Pancreas (tissue), 10 donors: ENCODE results near the gene MPP7. TPM values are rescaled to one million over a fixed set of nuclear protein-coding genes. Genes with fewer than 3 reads are reported as not detected.

Experiments used
- ATAC-seq, 4 donors: fragments of 200-7000 bp; cut with Tn5 transposase; one replicate each; pipeline versions ENCODE4 v1.8.0 to v1.9.1; 2020; ENCODE audit warnings: mild to moderate bottlenecking in 4 of 4, moderate library complexity in 4 of 4
- DNase-seq, 6 donors: peaks; one replicate each; pipeline ENCODE4 v3.0.0-alpha.2; 2020
- FAIRE-seq: peaks from 2 replicates; lab custom pipeline; 2012; peaks lifted over from hg19 to GRCh38; lab: Jason Lieb, UNC
- H3K27ac ChIP-seq, 4 donors: fragments of 200-600 bp; sonication (generic); 1 replicate in 3 of 4; 2 replicates in 1 of 4; pipeline versions ENCODE4 v1.5.0 to v1.8.0; 2020
- H3K27me3 ChIP-seq, 4 donors: fragments of 200-600 bp; one replicate each; pipeline ENCODE4 v1.8.0; 2021
- H3K36me3 ChIP-seq, 3 donors: fragments of 200-600 bp; sonication (generic) in 1 of 3; one replicate each; pipeline versions ENCODE4 v1.5.0 to v1.8.0; 2020 to 2021
- H3K4me1 ChIP-seq, 3 donors: fragments of 200-600 bp; one replicate each; pipeline ENCODE4 v1.8.0; 2021
- H3K4me3 ChIP-seq, 4 donors: fragments of 200-600 bp; sonication (generic) in 2 of 4; one replicate each; pipeline versions ENCODE4 v1.5.0 to v1.8.0; 2020 to 2021
- H3K9me3 ChIP-seq, 4 donors: fragments of 200-600 bp; one replicate each; pipeline ENCODE4 v1.8.0; 2021
- WGBS, 2 donors: extraction: QIAGEN DNeasy Blood & Tissue Kit; methylation state at CpG; one replicate each; pipeline ENCODE4 v1.1.7; 2013; 5-methylcytosine and 5-hydroxymethylcytosine counted together
- intact Hi-C, 3 donors: fragments of 100-400 bp; cut with DNase I; formaldehyde crosslinking; loops; one replicate each; pipeline versions ENCODE4 v1.11.1 to v1.14.2; 2022
- polyA plus RNA-seq, 2 donors: library from polyadenylated mRNA; stranded (reverse); fragments of 200-250 nt; gene quantifications; one replicate each; pipeline ENCODE4 v1.2.3, GENCODE V29; 2013
- total RNA-seq, 6 donors: library from RNA; stranded (reverse); fragmentation: NEBNext Ultra II Directional in 4 of 6; extraction: Animal tissue kit (Norgen Biotek cat#: 25700) in 4 of 6; gene quantifications; one replicate each; pipeline versions ENCODE4 v1.2.1 to v1.2.4, GENCODE V29; 2021 to 2023
- TF ChIP-seq, protein P1 (sequence below), 4 donors: fragments of 200-600 bp; sonication (generic) in 3 of 4; IDR thresholded peaks; one replicate each; pipeline versions ENCODE4 v1.5.0 to v1.8.0; 2021; ENCODE audit warnings: antibody characterized with exemption in 4 of 4
- donor health status: healthy with polysubstance abuse.
- donor health status: DM: no; HTN: no; CAD: no; lungs with moderate emphysema.
- donor health status: DM: no; HTN: no; CAD: no.
- donor health status: control.
- donor health status: control.
- donor health status: Bipolar disorder and iron deficiency.
- donor health status: DM: yes; HTN: yes; CAD: no.
- donor health status: DM: no; HTN: no; CAD: no.
- donor health status: DM: no; HTN: no; CAD: no.
- donor health status: DM: yes; HTN: yes; CAD: no.

MPP7 gene
- total and polyA plus RNA-seq, 8 donors, result 2.8 to 21.6 (median 14.6) TPM

DNA sequence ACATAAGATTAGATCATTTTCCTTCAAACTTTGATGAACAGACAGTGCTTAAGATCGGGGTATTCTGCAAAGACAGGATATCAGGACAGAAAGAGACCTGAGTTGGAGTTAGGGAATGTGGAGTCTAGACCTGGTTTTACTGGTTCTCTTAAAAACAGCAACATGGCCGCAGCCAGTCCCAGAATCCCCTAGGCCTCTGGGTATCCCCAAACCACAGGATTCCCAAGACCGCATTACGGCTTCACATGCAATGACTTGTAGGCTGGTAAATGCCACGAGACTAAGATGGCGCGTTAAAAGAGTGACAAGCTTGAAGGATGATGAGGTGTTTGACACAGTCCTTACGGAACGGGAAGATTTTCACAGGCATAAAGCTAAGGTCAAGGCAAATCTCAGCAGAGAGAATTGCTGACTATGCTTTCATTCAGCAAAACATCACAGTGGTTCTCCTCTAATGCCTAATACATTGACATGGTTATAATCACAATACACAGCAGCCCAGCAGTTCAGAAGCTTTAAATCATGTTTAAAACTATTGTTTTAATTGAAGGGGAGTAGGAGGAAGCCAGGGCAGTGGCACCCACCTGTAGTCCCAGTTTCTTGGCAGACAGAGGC, 32.9 kb downstream of the MPP7 start:
- no peaks in the 10 kb centered on the region for H3K4me1 ChIP-seq
- H3K9me3 ChIP-seq, result no peaks in the 10 kb centered on the region
- no peaks in the 10 kb centered on the region for H3K27me3 ChIP-seq
- WGBS, 2 donors, result 94 to 95% methylated on average over 9 of the region's 9 CpGs
- intact Hi-C loops, result no loop called here
- H3K27ac ChIP-seq, result no peak overlapping the region
- ATAC-seq (no peak), DNase-seq (no peak), FAIRE-seq (no peak)
- H3K36me3 ChIP-seq, result no peaks in the 10 kb centered on the region
- no peak overlapping the region for H3K4me3 ChIP-seq
- TF ChIP-seq, protein P1, sequence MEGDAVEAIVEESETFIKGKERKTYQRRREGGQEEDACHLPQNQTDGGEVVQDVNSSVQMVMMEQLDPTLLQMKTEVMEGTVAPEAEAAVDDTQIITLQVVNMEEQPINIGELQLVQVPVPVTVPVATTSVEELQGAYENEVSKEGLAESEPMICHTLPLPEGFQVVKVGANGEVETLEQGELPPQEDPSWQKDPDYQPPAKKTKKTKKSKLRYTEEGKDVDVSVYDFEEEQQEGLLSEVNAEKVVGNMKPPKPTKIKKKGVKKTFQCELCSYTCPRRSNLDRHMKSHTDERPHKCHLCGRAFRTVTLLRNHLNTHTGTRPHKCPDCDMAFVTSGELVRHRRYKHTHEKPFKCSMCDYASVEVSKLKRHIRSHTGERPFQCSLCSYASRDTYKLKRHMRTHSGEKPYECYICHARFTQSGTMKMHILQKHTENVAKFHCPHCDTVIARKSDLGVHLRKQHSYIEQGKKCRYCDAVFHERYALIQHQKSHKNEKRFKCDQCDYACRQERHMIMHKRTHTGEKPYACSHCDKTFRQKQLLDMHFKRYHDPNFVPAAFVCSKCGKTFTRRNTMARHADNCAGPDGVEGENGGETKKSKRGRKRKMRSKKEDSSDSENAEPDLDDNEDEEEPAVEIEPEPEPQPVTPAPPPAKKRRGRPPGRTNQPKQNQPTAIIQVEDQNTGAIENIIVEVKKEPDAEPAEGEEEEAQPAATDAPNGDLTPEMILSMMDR (IDR thresholded peaks at IDR 0.05), result no peak

DNA sequence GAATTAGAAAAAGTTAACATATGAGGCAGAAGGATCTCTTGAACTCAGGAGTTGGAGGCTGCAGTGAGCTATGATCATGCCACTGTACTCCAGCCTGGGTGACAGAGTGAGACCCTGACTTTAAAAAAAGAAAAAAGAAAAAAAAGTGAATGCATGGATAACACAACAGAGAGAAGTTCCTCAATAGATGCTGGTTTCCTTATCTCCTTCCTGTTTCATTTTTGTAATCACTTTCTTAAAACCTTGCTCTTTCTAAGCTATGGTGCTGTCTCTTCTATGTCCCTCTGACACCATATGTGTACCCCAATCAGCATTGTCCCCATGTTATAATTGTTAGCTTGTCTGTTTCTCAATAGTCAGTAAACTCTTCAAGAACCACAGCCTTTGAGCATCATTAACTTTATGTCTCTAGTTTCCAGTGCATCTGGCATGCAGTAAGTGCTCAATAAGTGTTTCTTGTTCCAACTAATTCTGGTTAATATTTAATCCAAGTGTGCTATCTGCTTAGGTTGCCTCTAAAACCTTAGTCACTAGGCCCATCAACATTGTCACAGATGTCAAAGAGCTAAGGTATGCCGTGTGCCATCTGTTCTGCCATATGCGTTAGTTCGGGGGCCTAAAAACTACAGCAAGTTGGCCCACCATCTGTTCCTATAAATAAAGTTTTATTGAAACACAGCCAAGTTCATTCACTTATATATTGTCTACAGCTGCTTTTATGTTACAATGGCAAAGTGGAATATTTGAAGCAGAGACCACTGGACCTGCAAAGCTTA, 36.2 kb downstream of the MPP7 start:
- DNase-seq (no peak), FAIRE-seq (no peak), ATAC-seq (no peak)
- H3K9me3 ChIP-seq, result no peaks in the 10 kb centered on the region
- H3K36me3 ChIP-seq, result no peaks in the 10 kb centered on the region
- H3K27ac ChIP-seq, result no peak overlapping the region
- H3K4me3 ChIP-seq, result no peak overlapping the region
- intact Hi-C loops, result no loop called here
- TF ChIP-seq, protein P1 (IDR thresholded peaks at IDR 0.05), result no peak
- H3K27me3 ChIP-seq, result no peaks in the 10 kb centered on the region
- 95% methylated on average over 3 of the region's 3 CpGs for WGBS, 2 donors
- H3K4me1 ChIP-seq, result peaks cover 15 to 16% (median 15%) of the 10 kb centered on the region in 3 donors

DNA sequence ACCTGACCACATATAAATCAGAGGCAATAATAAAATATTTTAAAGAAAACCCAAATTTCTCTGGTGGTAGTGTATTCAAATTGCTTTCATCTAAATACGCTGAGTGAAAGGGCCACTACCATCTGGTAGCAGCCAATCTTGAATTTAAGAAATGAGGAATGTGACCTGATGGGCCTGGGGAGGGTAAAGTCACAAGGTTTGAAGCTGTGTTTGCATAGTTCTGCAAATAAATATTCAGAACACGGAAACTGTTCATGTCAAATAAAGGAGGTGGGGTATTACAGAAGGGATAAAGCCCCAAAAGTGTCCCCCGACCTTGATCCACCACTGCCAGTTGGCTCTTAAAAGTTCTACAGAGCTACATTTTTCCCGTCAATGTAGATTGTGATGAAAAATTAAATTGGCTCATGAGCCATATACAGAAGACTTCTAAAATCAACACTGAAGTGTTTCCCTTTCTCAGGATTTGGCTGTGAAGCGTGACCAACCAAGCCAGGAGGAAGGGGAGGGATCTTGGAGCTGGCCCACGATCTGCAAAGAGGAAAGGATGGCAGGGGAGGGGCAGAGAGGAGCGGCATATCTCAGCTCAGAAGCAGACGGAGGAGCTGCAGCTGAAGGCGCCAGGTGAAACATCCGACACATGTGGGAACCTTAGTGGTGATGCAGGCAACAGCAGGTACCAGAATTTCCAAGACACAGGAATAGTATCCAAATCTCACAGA, 39.6 kb downstream of the MPP7 start:
- Histone ChIP-seq H3K27ac (peak overlapping the region in 3 of 4 donors; percentile 47 to 77 (median 60)), H3K4me1 (peaks cover 15 to 16% (median 15%) of the 10 kb centered on the region in 3 donors), H3K9me3 (no peaks in the 10 kb centered on the region), H3K27me3 (no peaks in the 10 kb centered on the region), H3K36me3 (no peaks in the 10 kb centered on the region), H3K4me3 (peak overlapping the region in 3 of 4 donors; percentile 5 to 28 (median 10))
- TF ChIP-seq, protein P1 (IDR thresholded peaks at IDR 0.05), result no peak
- peak; percentile 52 to 63 (median 58) for DNase-seq
- intact Hi-C loops, result no loop called here
- no peak for FAIRE-seq
- 11 to 13% methylated on average over 10 of the region's 10 CpGs for WGBS, 2 donors
- ATAC-seq, result peak; percentile 85 to 91 (median 90)

DNA sequence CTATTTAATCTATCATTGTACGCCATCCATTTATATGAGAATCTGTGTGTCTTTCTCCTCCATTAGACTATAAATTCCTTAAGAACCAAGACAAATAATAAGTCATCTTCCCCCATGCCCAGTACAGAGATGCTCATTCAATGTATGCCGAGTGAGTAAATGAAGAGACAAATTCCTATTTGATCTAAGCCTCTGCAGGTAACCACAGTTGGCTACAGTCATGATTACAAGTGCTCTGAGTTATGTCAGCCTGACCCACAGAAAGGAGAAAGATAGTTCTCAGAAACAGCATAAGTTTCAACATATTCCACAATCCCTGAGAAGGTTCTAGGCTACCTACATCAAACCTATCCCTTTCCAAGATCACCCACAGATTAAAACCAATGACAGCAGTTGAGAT, 46.1 kb downstream of the MPP7 start:
- H3K4me1 ChIP-seq, result peaks cover 0 to 12% (median 0%) of the 10 kb centered on the region in 3 donors
- no peak for DNase-seq
- H3K9me3 ChIP-seq, result no peaks in the 10 kb centered on the region
- WGBS, 2 donors, result 90 to 95% methylated on average over 2 of the region's 2 CpGs
- TF ChIP-seq, protein P1 (IDR thresholded peaks at IDR 0.05), result no peak
- ATAC-seq, result no peak
- no peaks in the 10 kb centered on the region for H3K27me3 ChIP-seq
- no peak for FAIRE-seq
- no peaks in the 10 kb centered on the region for H3K36me3 ChIP-seq
- intact Hi-C loops, result no loop called here
- H3K4me3 ChIP-seq, result no peak overlapping the region
- no peak overlapping the region for H3K27ac ChIP-seq
